Parathyroid adenoma (tissue), 2 donors: ENCODE measurements around the gene C4A.

Experiments used
- H2AFZ ChIP-seq: fragments of 300-600 bp; sonication (generic); one replicate; pipeline ENCODE4 v1.7.0; 2017; ENCODE audit warnings: antibody characterized with exemption, mild to moderate bottlenecking
- H3K27ac ChIP-seq: fragments of 300-600 bp; sonication (generic); one replicate; pipeline ENCODE4 v1.7.0; 2017
- H3K27me3 ChIP-seq: fragments of 300-600 bp; sonication (generic); one replicate; pipeline ENCODE4 v1.7.0; 2017; ENCODE audit warnings: low read length; ENCODE audit not compliant: control insufficient read depth, insufficient read depth
- H3K36me3 ChIP-seq: fragments of 300-600 bp; sonication (generic); one replicate; pipeline ENCODE4 v1.7.0; 2017; ENCODE audit warnings: low read length; ENCODE audit not compliant: control insufficient read depth, insufficient read depth
- H3K4me1 ChIP-seq: fragments of 300-600 bp; sonication (generic); one replicate; pipeline ENCODE4 v1.7.0; 2017; ENCODE audit warnings: control low read depth
- H3K4me2 ChIP-seq: fragments of 300-600 bp; sonication (generic); one replicate; pipeline ENCODE4 v1.7.0; 2017; ENCODE audit warnings: low read length
- H3K4me3 ChIP-seq: fragments of 300-600 bp; sonication (generic); one replicate; pipeline ENCODE4 v1.7.0; 2017; ENCODE audit warnings: low read depth, low read length
- H3K79me2 ChIP-seq: fragments of 300-600 bp; sonication (generic); one replicate; pipeline ENCODE4 v1.7.0; 2017; ENCODE audit warnings: control low read depth
- H3K9ac ChIP-seq: fragments of 300-600 bp; sonication (generic); one replicate; pipeline ENCODE4 v1.7.0; 2017; ENCODE audit warnings: mild to moderate bottlenecking
- H3K9me3 ChIP-seq: fragments of 300-600 bp; sonication (generic); one replicate; pipeline ENCODE4 v1.7.0; 2017; ENCODE audit warnings: low read length; ENCODE audit not compliant: control insufficient read depth
- TF ChIP-seq, protein P1 (sequence below): fragments of 300-600 bp; sonication (generic); IDR thresholded peaks from one replicate; pipeline ENCODE4 v1.7.0; 2017; ENCODE audit warnings: antibody characterized with exemption, mild to moderate bottlenecking
- donor health status: primary hyperparathyroidism.

The C4A gene

DNA sequence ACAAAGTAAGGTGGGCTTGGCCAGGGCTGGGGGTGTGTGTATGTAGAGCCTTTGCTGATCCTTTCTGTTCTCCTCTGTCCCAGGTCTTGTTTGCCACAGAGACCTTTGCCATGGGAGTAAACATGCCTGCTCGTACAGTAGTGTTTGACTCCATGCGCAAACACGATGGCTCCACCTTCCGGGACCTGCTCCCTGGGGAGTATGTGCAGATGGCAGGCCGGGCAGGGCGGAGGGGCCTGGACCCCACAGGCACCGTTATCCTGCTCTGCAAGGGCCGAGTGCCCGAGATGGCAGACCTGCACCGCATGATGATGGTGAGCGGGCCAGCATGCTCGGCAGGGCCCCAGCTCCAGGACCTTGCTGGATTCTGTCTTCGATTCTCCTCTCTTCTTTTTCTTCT, 16.2 kb upstream of the C4A start:
- no peak overlapping the region for H3K27ac ChIP-seq
- H3K9me3 ChIP-seq, result no peaks in the 10 kb centered on the region
- peaks cover under 1% of the 10 kb centered on the region for H3K4me1 ChIP-seq
- H3K4me3 ChIP-seq, result no peak overlapping the region
- TF ChIP-seq, protein P1, sequence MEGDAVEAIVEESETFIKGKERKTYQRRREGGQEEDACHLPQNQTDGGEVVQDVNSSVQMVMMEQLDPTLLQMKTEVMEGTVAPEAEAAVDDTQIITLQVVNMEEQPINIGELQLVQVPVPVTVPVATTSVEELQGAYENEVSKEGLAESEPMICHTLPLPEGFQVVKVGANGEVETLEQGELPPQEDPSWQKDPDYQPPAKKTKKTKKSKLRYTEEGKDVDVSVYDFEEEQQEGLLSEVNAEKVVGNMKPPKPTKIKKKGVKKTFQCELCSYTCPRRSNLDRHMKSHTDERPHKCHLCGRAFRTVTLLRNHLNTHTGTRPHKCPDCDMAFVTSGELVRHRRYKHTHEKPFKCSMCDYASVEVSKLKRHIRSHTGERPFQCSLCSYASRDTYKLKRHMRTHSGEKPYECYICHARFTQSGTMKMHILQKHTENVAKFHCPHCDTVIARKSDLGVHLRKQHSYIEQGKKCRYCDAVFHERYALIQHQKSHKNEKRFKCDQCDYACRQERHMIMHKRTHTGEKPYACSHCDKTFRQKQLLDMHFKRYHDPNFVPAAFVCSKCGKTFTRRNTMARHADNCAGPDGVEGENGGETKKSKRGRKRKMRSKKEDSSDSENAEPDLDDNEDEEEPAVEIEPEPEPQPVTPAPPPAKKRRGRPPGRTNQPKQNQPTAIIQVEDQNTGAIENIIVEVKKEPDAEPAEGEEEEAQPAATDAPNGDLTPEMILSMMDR, result no peak
- H3K4me2 ChIP-seq, result no peak overlapping the region
- no peak overlapping the region for H3K9ac ChIP-seq
- no peaks in the 10 kb centered on the region for H3K36me3 ChIP-seq
- H2AFZ ChIP-seq, result no peak overlapping the region
- no peaks in the 10 kb centered on the region for H3K79me2 ChIP-seq
- H3K27me3 ChIP-seq, result no peaks in the 10 kb centered on the region

DNA sequence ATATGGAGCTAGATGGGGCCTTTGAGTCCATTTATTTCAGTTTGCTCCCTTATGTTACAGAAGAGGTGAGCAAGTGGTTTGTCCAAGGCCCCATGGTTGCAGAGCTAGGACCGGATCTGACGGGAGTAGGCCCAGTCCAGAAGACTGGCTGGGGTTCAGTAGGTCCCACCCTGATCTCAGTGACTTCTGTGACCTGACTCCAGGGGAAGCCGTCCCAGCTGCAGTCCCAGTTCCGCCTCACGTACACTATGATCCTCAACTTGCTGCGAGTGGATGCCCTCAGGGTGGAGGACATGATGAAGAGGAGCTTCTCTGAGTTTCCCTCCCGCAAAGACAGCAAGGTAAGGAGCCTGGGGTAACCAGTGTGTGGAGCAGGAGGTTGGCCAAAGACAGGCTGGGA, 15.4 kb upstream of the C4A start:
- Histone ChIP-seq H3K27ac (no peak overlapping the region), H3K4me3 (no peak overlapping the region), H3K4me2 (no peak overlapping the region), H3K9me3 (no peaks in the 10 kb centered on the region), H3K36me3 (no peaks in the 10 kb centered on the region), H3K4me1 (peaks cover 8% of the 10 kb centered on the region), H3K9ac (no peak overlapping the region), H3K79me2 (no peaks in the 10 kb centered on the region), H2AFZ (no peak overlapping the region), H3K27me3 (no peaks in the 10 kb centered on the region)
- TF ChIP-seq, protein P1, result no peak

DNA sequence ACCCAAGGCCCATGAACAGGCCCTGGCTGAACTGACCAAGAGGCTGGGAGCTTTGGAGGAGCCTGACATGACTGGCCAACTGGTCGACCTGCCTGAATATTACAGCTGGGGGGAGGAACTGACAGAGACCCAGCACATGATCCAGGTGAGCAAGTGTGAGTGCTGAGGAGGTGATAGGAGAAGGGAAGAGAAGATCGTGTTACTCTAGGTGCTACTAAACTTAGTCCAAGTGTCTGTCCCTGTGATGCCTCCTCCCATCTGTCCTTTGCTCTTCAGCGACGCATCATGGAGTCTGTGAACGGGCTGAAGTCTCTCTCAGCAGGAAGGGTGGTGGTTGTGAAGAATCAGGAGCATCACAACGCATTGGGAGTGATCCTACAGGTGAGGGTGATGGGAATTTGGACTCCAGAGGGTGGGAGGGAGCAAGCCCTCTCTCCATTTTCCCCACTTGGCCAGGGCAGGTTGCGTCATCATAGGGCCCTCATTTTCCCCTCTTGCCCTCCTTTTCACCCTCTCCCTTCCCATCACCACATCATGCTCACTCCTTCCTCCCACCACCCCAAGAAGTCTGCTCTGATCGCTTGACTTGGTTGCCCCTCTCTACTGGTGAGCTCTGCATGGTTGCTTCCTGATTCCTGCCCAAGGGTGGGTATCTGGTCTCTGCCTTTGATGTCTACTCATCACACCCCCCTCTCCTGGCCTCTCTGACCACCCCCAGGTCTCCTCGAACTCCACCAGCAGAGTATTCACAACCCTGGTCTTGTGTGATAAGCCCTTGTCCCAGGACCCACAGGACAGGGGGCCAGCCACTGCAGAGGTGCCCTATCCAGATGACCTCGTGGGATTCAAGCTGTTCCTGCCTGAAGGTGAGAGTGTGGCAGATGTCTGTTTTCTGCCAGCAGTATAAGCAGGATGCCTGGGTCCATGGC, 14.6 kb upstream of the C4A start:
- Histone ChIP-seq H3K27me3 (no peaks in the 10 kb centered on the region), H3K4me3 (no peak overlapping the region), H3K4me2 (no peak overlapping the region), H3K9ac (no peak overlapping the region), H3K4me1 (peaks cover 8% of the 10 kb centered on the region), H3K9me3 (no peaks in the 10 kb centered on the region), H3K27ac (no peak overlapping the region), H3K36me3 (no peaks in the 10 kb centered on the region), H2AFZ (no peak overlapping the region), H3K79me2 (no peaks in the 10 kb centered on the region)
- TF ChIP-seq, protein P1, result no peak

- Histone ChIP-seq H3K27ac (no peak overlapping the region), H3K4me3 (no peak overlapping the region), H3K79me2 (peaks cover 4% of the 10 kb centered on the region), H3K4me1 (peaks cover 13% of the 10 kb centered on the region), H3K36me3 (no peaks in the 10 kb centered on the region), H2AFZ (no peak overlapping the region), H3K4me2 (no peak overlapping the region), H3K27me3 (no peaks in the 10 kb centered on the region), H3K9me3 (no peaks in the 10 kb centered on the region), H3K9ac (no peak overlapping the region)
- TF ChIP-seq, protein P1, result no peak
Observed at GRCh38 chr6:31967926-31968320, 13.9 kb upstream of the C4A start.

GRCh38 chr6:31968326-31968725, 13.5 kb upstream of the C4A start:
- Histone ChIP-seq H3K27ac (no peak overlapping the region), H3K4me2 (no peak overlapping the region), H3K36me3 (no peaks in the 10 kb centered on the region), H3K4me3 (no peak overlapping the region), H2AFZ (no peak overlapping the region), H3K79me2 (peaks cover 8% of the 10 kb centered on the region), H3K4me1 (peaks cover 15% of the 10 kb centered on the region), H3K27me3 (no peaks in the 10 kb centered on the region), H3K9ac (no peak overlapping the region), H3K9me3 (no peaks in the 10 kb centered on the region)
- TF ChIP-seq, protein P1, result no peak
